HG02870 (cell line): ENCODE results near the gene TRABD2B.

Experiments used
- ATAC-seq: cut with Tn5 transposase; IDR thresholded peaks from one replicate; pipeline ENCODE4 v1.9.1; 2021; ENCODE audit warnings: mild to moderate bottlenecking, moderate library complexity; ENCODE audit not compliant: unreplicated experiment

TRABD2B gene

DNA sequence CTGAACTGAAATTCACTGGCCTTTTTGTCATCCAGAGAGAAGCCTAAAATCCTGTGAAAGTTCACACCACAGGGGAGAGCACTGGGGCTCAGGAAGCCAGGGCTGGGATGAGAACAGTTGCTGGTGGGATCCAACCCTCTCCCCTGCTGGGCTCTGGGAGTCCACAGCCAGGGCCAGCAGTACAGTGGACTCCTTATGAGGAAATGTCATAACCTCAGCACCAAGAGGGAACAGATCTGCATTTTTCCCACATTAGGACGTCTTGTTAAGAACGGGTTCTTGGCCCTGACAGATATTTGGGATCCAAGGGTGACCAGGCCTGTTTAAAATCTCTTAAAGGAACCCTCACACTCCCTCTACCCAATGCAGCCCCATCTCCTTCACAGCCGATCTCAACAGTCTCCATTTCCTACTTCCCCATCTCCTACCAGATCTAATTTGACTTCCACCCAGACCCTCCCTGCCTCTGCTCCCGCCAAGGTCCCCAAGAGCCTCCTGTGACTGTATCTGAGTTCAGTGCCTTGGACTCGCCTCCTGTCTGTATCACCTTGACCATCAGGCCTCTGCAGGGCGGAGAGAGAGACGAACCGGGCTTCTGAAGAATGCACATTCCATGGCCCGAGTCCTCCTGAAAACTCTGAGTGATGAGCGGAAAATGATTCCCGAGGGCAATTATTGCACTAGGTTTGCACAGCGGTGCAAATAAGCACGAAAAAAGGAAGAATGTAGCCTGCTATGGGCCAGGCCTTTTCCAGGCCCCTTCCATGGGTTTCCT is 159.9 kb downstream of the TRABD2B start:
- no peak for ATAC-seq

DNA sequence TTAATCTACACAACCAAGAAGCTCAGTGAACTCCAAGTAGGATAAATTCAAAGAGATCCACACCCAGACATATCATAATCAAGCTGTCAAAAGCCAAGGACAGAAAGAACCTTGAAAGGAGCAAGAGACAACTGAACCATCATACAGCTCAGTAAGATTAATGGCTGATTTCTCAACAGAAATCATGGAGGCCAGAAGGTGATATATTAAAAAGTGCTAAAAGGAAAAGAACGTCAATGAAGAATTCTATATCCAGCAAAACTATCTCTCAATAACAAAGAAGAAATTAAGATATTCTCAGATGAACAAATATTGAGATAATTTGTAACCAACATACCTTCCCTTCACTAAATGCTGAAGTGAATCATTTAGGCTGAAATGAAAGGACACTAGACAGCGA is 161.8 kb downstream of the TRABD2B start:
- ATAC-seq = no peak

DNA sequence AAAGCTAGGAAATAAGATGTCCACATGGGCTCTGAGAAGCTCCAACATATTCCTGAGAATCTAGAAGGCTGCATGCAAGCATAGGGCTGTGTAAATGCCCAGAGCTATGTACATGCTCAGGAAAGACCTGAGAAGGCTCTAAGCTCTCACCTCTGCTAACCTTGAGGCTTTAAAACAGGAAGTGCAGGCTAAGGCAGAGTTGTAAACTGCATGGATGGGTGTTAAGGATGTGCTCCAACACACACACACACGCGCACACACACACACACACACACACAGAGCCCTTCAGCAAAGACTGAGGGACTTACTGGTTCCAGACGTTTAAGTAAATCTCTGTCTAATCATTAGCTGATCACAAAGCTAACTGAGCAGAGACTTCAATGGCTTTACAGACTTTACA is 162.9 kb downstream of the TRABD2B start:
- no peak for ATAC-seq

DNA sequence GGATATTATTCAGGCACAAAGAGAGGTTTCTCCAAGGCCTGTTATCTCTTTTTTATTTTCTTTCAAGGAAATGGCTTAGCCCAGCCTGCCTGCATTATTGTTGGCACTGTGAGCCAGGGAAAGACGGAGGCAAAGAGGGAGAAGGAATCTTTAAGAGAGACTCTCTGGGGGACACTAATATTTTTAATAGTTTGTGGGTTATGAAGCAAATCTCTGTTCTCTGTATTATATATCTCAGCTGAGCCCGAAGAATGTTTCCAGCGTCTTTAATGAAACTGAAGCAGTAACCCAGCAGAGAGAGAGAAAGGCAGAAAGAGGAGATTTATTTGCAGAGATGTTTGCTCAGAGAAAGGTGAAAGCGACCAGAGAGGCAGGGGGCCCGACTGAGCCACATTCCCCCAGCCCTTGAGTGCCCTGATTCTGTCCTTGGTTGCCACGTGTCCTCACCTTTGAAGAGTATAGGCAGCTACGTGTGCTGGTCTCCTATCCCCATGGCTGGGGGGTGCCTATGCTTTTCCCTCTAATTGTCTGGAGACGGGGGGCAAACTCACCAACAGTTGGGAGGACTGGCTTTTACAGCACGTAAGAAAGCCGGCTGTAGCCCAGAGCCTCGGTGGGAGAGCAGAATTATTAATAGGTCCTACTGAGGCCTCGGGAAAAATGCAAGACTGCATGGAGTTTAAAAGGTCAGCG is 166.4 kb downstream of the TRABD2B start:
- no peak for ATAC-seq

DNA sequence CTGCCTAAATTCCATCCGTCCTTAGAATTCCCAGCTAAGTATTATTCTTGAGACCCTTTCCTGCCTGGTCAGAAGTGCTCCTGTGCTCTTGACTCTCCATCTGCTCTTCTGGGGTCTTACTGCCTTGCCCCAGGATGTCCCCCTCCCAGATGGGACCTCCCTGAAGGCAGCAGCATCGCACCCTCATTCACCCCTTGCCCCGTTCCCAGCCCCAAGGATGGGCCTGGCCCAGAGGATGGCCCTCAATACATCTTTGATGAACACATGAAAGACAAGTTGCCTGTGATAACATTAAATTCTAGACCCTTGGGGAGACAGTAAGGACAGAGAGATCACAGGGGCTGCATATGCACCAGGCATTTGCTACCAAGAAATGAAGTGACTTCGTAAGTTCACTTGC is 167.2 kb downstream of the TRABD2B start:
- no peak for ATAC-seq

DNA sequence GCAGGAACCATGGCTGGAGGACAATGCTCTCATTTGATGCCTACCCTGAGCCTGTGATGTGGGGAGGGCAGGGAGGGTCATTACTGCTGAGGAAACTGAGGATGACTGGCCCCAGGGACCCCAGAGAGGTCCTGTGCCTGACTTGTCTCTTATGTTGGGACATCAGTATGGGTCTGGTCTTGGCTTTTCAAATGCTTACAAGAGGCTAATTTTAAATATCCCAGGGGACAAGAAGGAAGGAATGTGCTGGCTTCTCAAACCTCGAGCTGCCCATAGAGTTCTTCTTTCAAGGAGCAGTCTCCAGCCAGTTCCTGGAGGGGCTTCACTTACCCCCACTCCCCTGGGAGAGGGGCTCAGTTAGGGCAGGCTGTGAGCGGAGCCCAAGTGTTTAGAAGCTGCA is 168.2 kb downstream of the TRABD2B start:
- no peak for ATAC-seq

DNA sequence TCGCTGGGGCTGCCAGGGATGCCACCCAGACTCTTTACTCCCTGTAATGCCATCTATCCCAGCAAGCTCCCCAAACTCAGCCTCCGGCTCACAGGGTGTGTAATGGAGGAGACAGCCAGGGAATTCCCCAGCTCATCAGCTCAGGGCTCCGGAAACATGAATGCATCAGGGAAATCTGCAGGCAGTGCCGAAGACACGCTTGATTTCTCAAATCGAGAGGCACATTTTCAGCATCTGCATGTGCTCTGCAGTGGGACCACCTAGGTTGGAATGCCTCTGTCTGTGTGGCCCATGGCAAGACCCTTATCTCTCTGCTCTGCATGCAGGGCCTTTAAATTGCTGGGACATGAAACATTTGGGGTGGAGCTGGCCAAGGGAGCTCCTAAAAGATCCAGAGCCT is 170.1 kb downstream of the TRABD2B start:
- no peak for ATAC-seq

DNA sequence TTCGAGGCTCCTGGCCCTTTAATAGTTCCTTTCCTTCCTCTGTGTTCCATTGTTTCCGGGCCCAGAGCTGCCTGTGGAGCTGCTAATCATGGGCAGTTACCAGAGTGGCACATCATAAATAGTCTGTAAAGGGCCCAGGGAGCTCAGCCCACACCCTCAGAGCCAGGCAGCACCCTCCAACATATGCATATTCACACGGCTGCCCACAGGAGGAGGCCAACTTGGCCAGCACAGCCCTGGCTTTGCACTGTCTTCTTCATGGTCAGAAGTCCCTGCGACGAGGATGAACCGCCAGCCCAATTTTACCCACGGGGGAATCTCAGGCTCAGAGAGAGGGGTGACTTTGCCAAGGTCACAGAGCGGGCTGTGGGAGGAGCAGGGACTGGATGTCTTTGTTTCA is 172.5 kb downstream of the TRABD2B start:
- ATAC-seq = no peak

DNA sequence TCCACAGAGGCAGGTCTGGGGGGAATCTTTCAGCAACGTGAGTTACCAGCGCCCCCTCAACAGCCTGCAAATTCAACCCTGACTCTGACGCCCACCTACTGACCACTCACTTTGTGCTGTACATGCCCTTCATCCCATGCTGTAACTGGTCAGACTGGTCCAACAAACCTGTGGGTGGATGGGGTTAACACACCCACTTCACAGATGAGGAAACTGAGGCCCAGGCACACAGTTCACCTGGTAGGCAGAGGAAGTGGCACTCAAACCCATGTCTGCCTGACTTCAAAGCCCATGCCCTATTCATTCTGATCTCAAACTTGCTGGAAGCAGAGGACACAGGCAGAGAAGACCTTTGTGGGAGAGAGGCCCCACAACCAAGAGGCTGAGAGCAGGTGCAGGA is 172.9 kb downstream of the TRABD2B start:
- ATAC-seq = no peak

DNA sequence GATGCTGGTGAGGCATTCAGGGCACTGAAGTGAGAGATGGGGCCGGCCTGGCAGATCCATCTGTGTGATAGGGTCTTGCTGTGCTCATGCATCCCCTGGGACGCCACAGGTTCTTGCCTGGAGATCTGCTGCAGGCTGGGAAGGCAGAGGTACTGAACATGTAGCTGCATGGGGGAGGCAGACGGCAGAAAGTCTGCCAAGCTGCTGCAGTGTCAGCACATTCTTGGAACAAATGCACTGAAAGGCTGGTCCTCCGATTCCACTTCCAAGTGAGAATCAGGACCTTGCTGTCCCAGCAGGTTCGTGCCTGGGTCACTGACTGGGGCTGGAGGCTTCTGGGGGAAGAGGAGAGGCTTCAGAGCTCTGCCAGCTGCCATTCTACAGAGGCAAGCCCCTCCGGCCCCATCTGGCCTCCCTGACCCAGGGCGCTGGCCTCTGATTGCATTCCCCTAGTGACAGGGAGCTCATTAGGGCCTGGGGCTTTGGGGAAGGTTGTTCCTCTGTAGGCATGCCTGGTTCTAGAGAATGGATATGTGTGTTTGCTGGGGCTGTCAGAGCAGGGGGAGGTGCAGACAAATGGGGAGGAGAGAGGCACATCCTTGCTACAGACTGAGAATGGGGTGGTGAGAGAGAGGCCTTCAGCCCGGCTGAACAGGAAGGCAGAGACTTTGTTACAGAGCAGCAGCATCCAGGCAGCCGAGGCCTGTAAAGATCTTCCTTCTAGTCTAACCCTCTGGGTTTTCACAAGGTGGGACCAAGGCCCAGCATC is 174.0 kb downstream of the TRABD2B start:
- no peak for ATAC-seq

DNA sequence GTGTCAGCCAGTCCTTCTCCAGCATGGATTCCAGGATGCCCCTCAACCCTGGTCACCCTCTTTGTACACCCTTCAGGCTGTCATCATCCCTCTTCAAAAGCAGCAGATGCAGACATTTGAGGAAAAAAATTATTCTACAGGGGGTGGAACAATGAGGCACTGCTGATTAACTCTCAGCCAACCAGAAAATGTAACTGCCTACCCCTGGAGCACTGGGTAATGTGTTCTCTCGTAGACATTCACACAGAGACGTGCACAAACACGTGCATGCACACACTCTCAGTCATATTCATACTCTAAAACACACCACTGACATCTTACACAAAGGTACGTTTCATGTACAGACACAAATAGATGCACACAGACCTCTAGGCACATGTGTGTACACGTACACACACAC is 175.4 kb downstream of the TRABD2B start:
- ATAC-seq = no peak

DNA sequence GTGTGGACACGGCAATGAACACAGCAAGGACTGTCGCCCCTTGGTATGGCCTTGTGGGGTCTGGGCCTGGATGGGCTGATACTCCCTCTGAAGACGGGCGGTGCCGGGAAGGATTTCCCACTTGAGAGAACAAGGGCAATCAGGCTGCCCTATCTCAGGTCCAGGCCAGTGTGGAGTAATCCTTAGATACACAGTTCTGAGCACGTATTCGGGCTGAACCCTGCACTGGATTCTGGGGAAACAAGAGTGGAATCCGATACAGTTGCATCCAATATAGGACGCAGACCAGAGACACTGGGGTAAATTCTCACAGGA is 177.7 kb downstream of the TRABD2B start:
- no peak for ATAC-seq

DNA sequence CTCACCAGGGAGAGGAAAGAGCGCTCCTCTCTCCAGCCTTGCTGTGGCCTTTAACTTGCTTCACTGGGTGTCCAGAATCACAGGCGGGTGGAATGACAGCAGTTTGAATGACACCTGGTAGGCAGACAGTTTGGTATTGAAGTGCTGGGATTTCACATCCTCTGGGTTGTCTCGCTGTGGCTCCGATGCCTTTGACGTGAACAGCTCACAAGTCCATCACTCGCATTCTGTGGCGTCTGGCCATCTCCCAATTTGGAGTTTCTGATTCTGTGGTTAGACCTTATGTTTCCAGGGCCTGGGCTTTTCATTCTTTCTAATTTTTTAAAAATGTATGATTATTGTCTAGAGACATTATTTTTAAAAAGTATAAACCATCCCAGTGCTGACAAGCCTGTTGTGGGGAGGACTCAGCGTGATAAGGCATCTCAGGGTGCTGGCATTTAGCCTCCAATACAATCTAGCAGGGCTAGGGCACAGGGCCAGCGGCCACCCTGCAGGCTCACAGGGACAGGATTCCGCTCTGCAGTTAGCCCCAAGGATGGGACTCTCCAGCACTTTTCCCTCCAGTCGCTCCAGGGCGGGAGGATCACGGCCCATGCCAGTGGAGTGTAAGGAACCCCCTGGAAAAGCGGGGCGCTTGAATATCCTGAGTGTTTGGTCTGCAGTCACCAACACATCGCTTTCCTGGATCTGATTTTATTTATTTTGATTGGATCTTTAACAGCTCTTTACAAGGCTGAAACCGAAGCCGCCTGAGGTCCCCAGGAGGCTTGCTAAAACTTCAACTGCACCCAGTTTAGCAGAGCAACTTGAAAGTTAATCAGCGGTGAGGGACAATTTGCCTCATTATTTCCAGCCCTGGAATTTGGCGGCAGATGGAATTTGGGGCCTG is 178.3 kb downstream of the TRABD2B start:
- ATAC-seq = no peak

DNA sequence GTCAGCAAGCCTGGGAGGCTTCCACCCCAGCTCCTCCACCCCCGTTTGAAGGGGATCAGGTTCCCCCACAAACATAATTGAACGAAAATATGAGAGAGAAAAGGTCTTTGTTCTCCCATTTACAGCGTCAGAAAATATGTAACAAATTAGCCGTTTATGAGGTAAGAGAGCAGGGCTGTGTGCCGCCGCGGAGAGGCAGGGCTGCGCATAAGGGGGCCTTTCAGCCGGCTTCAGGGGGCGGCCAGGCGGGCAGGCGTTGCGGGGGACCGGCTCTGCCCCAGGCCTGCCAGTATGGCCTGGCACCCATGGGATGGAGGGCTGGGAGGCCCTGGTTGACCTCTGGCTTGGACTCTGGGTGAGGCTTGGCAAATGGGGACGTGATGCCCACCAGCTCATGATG is 179.3 kb downstream of the TRABD2B start:
- ATAC-seq = no peak

DNA sequence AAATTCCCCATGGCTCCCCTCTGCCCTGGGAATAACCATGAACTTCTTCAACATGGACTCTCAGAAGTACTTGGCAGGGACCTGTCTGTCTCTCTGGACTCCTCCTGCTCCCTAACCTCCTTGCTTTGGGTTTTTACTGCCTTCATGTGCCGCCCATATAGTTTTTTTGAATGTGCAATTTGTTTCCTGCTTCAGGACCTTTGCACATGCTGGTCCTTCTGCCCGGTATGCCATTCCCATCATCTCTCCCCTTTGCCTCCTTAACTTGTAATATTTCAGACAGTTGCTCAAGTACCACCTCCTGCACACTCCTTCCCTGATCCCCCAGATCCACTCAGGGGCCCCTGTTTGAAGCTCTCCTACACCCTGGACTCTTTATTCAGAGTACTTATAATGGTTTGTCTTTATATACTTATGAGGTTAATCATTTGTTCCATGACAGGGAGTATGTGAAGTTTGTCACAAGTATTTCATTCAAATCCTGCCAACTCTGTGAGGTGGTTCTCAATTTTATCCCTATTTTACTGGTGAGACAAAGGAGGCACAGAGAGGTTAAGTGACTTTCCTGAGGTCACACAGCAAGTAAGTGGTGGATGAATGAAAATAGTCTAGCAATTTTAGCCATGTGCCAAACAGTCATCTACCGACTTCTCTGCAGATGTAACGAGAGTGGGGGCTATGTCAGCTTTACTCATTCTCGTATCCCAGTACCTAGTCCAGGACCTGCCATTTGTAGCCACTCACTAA is 180.7 kb downstream of the TRABD2B start:
- ATAC-seq = no peak

DNA sequence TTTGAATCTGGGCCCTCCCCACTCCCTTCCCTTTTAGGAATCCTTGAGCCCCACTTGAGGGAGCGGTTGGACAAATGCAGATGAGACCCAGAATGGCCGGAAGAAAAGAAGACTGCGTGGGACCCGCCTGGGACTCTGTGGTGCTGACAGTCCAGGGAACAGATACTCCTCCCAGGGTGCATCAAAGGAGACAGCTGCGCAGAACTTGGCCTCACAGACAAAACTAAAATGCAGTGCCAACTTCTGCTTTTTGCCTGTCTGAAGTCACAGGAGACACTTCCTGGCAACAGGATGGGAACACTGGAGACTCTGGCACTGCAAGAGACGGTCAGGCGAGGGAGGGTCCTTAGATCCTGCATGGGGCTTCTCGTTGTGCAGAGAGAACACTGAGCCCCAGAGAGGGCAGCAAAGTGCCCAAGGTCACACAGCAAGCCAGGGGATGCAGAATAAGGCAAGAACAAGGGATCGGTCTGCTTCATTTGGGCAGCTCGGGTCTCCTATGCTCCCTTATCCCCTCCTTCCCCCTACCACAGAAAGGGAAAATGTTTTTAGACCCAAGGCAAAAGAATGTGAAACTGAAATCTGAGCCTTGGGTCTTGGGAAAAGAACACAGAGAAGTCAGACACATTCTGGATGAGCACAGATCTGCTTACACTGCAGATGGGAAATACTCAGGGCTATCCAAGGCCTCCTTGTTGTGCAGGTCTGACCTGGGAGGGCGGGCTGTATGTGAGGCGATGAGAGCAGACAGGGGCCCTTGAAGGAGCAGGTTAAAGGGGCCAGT is 182.4 kb downstream of the TRABD2B start:
- ATAC-seq = no peak

DNA sequence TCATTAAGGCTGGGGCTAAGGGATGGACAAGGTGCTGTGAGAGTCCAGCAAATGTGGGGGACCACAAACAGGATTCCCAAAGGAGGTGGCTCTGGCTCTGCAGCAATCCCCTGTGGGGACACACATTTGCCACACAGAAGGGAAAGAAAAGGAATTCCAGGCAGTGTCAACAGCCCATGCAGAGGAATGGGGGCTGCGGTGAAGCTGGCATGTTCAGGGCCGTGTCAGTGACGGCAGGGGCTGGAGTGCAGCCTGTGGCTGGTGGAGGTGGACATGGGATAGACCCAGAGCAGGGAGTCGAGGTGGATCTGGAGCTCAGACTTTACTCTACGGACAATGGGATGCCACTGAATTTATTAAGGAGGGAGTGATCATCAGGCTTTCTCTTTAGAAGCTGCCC is 183.2 kb downstream of the TRABD2B start:
- ATAC-seq = no peak

DNA sequence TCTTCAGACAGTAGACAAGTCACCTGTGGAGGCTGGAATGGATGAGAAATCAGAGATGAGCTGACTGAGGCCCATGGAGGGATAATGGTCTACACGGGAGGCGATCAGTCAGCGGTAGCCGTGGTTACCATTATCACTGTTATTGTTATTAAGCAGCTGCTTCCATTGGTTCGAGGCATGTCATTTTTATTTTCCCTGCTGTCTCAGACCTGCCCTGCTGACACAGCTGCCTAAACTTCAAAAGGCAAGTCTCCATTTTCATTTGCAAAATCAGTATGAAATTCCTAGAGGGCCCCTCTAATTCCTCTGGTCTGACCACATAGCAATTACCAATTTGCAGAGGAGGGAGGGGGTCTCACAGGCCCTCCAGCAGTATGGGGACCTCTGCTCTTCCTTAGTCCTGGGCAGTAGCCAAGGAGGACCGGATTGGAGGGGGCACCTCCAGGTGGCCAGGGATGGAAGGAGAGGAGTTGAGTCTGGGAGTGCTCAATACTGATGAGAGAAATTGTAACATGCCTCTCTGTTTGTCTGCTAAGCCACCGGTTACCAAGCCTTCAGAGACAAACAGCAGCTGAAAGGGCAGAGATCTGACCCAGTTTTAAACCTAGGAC is 184.2 kb downstream of the TRABD2B start:
- ATAC-seq = no peak
